K562 (cell line): ENCODE measurements around the gene NIPAL3. TPM values are rescaled to one million over a fixed set of nuclear protein-coding genes. Genes with fewer than 3 reads are reported as not detected.

ENCODE experiments used
- CBFB ChIP-seq: sonication (generic); formaldehyde crosslinking; IDR thresholded peaks from 2 replicates; pipeline ENCODE4 v1.4.0; 2020; ENCODE audit warnings: mild to moderate bottlenecking, missing genetic modification reagents
- CLOCK ChIP-seq: fragments of 250-450 bp; sonication (Bioruptor Pico); IDR thresholded peaks from 2 replicates; pipeline ENCODE4 v1.4.0; 2020; ENCODE audit warnings: mild to moderate bottlenecking, moderate library complexity, borderline replicate concordance
- ELK3 ChIP-seq: fragments of 450-650 bp; formaldehyde crosslinking; IDR thresholded peaks from 2 replicates; pipeline ENCODE4 v1.4.0; 2020; ENCODE audit warnings: mild to moderate bottlenecking
- ESRRB ChIP-seq: fragments of 250-450 bp; sonication (Bioruptor Pico); IDR thresholded peaks from 2 replicates; pipeline ENCODE4 v1.5.0; 2020; ENCODE audit warnings: mild to moderate bottlenecking, moderate library complexity, borderline replicate concordance
- HCFC1 ChIP-seq: IDR thresholded peaks from 2 replicates; pipeline ENCODE4 v1.6.1; 2012; ENCODE audit warnings: low read depth, low read length, improper control_type of control experiment
- HDAC2 ChIP-seq: fragments of 450-650 bp; IDR thresholded peaks from 2 replicates; pipeline ENCODE4 v1.6.1; 2016; ENCODE audit warnings: mild to moderate bottlenecking
- PHF21A ChIP-seq: fragments of 450-650 bp; IDR thresholded peaks from 2 replicates; pipeline ENCODE4 v1.6.1; 2017; ENCODE audit warnings: low read depth, borderline replicate concordance
- SRF ChIP-seq, 2 experiments: fragments of 250-450, 450-650 bp in 1 of 2; sonication (Bioruptor Pico) in 1 of 2; sonication (generic) in 1 of 2; formaldehyde crosslinking; IDR thresholded peaks; 2 replicates each; pipeline versions ENCODE4 v1.5.0 to v1.5.1; 2020 to 2022; ENCODE audit warnings: mild to moderate bottlenecking in 1 of 2, missing genetic modification reagents in 1 of 2
- ZBTB8A ChIP-seq: fragments of 450-650 bp; IDR thresholded peaks from 2 replicates; pipeline ENCODE4 v1.6.1; 2018; ENCODE audit warnings: mild to moderate bottlenecking, moderate library complexity; ENCODE audit not compliant: partially characterized antibody
- ZNF165 ChIP-seq: fragments of 250-450 bp; sonication (Bioruptor Pico); IDR thresholded peaks from 2 replicates; pipeline ENCODE4 v1.4.0; 2020; ENCODE audit warnings: borderline replicate concordance
- ZNF589 ChIP-seq: fragments of 200-800 bp; sonication (Bioruptor generic); IDR thresholded peaks from 2 replicates; pipeline ENCODE4 v1.6.1; 2016; ENCODE audit warnings: low read depth, missing genetic modification characterization, missing compliant biosample characterization
- ZNF639 ChIP-seq, 2 experiments: fragments of 200-800 bp in 1 of 2; sonication (Bioruptor generic) in 1 of 2; sonication (generic) in 1 of 2; formaldehyde crosslinking in 1 of 2; IDR thresholded peaks in 1 of 2; conservative IDR thresholded peaks in 1 of 2; 2 replicates each; pipeline versions ENCODE4 v1.5.0 to v1.6.1; 2016 to 2020; ENCODE audit warnings: missing compliant biosample characterization in 1 of 2, missing genetic modification characterization in 1 of 2, missing genetic modification reagents in 1 of 2
- ZNF695 ChIP-seq: fragments of 450-650 bp; formaldehyde crosslinking; IDR thresholded peaks from 2 replicates; pipeline ENCODE4 v1.4.0; 2020; ENCODE audit warnings: mild to moderate bottlenecking, moderate library complexity
- polyA plus RNA-seq, 8 experiments: library from polyadenylated mRNA; depleted of rRNA in 4 of 8; stranded (reverse) in 5 of 8; unstranded in 3 of 8; fragments of >200 nt; fragmentation: Nextera tagmentation in 2 of 8; fragmentation: Illumina TruSeq in 1 of 8; extraction: Ambion mirVana in 2 of 8; extraction: Trizol in 1 of 8; gene quantifications; 2 replicates each; pipeline versions ENCODE4 v1.2.1 to v1.2.3, GENCODE V29; 2011 to 2014; ENCODE audit warnings: inconsistent platforms in 1 of 8, missing spikeins in 1 of 8
- total RNA-seq, 7 experiments: library from RNA; depleted of rRNA in 6 of 7; stranded (reverse); fragments of >200 nt in 6 of 7; fragmentation: Illumina TruSeq in 2 of 7; extraction: Trizol in 2 of 7; gene quantifications; 2 replicates each; pipeline versions ENCODE4 v1.2.1 to v1.2.3, GENCODE V29; 2011 to 2021; ENCODE audit warnings: low replicate concordance in 1 of 7
- TF ChIP-seq, protein P1 (sequence below): fragments of 250-450 bp; sonication (Bioruptor Pico); IDR thresholded peaks from 2 replicates; pipeline ENCODE4 v1.8.0; 2022; ENCODE audit warnings: inconsistent platforms, mild to moderate bottlenecking, moderate library complexity, borderline replicate concordance
- TF ChIP-seq, protein P2 (sequence below): fragments of 250-450 bp; sonication (Bioruptor Pico); IDR thresholded peaks from 2 replicates; pipeline ENCODE4 v1.8.0; 2021; ENCODE audit warnings: mild to moderate bottlenecking, moderate library complexity
- TF ChIP-seq, protein P3 (sequence below): fragments of 250-450 bp; sonication (Bioruptor Pico); IDR thresholded peaks from 2 replicates; pipeline ENCODE4 v1.8.0; 2021; ENCODE audit warnings: moderate library complexity, mild to moderate bottlenecking, inconsistent platforms

NIPAL3 gene
- total and polyA plus RNA-seq, 9 of the 15 experiments (the other 6 are each of a cell fraction or from before 2014, with no cell fraction given) = 10.5 to 26.3 (median 16.0) TPM

DNA sequence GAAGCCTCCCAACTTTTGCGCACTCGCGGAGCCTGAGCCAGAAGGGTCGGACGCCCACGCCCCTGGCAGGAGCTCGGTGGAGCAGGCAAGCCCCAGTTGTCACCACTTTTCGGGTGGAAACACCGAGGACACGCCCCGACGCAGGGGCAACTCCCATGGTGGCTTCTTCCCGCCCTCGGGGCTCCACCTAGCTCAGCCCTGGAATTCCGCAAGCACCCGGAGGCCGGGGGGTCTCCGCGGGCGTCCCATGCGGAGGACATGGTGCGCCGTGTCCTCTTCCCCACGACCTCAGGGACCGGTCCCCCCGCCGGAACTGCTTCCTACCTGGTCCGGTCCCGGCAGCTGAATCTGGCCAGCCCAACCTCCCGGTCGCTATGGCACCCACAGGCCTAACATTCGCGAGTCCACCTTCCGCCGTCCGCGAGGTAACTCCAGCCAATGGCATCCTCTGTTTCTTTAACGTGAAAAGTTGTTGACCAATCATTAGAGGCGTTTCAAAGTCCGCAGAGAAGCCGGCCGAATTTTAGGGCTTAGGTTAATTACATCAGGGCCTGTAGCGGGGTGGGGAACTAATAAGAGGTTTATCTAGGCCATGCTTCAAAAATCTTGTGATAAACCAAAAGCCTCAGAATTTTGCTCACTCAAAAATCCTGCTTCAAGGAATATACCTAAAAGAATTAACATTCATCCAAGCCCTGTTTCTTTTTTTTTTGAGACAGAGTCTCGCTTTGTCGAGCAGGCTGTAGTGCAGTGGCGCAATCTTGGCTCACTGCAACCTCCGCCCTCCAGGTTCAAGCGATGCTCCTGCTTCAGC, 2.0 kb upstream of the NIPAL3 start, which contains the start of gene STPG1 (continued):
- TF ChIP-seq, protein P1, sequence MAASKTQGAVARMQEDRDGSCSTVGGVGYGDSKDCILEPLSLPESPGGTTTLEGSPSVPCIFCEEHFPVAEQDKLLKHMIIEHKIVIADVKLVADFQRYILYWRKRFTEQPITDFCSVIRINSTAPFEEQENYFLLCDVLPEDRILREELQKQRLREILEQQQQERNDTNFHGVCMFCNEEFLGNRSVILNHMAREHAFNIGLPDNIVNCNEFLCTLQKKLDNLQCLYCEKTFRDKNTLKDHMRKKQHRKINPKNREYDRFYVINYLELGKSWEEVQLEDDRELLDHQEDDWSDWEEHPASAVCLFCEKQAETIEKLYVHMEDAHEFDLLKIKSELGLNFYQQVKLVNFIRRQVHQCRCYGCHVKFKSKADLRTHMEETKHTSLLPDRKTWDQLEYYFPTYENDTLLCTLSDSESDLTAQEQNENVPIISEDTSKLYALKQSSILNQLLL (CRISPR knock-in tag) = no peak
- TF ChIP-seq SRF (CRISPR knock-in tag; IDR thresholded peaks at IDR 0.05) = no peak
- no peak for TF ChIP-seq ESRRB (CRISPR knock-in tag)
- TF ChIP-seq, protein P2, sequence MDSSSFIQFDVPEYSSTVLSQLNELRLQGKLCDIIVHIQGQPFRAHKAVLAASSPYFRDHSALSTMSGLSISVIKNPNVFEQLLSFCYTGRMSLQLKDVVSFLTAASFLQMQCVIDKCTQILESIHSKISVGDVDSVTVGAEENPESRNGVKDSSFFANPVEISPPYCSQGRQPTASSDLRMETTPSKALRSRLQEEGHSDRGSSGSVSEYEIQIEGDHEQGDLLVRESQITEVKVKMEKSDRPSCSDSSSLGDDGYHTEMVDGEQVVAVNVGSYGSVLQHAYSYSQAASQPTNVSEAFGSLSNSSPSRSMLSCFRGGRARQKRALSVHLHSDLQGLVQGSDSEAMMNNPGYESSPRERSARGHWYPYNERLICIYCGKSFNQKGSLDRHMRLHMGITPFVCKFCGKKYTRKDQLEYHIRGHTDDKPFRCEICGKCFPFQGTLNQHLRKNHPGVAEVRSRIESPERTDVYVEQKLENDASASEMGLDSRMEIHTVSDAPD = no peak
- TF ChIP-seq ZNF639 (CRISPR knock-in tag; conservative IDR thresholded peaks at IDR 0.05 in 1 of 2, IDR thresholded peaks at IDR 0.05 in 1 of 2) = no peak
- TF ChIP-seq PHF21A = peak; percentile 98
- TF ChIP-seq HCFC1 = peak; percentile 45
- TF ChIP-seq ZNF695 = no peak
- TF ChIP-seq, protein P3, sequence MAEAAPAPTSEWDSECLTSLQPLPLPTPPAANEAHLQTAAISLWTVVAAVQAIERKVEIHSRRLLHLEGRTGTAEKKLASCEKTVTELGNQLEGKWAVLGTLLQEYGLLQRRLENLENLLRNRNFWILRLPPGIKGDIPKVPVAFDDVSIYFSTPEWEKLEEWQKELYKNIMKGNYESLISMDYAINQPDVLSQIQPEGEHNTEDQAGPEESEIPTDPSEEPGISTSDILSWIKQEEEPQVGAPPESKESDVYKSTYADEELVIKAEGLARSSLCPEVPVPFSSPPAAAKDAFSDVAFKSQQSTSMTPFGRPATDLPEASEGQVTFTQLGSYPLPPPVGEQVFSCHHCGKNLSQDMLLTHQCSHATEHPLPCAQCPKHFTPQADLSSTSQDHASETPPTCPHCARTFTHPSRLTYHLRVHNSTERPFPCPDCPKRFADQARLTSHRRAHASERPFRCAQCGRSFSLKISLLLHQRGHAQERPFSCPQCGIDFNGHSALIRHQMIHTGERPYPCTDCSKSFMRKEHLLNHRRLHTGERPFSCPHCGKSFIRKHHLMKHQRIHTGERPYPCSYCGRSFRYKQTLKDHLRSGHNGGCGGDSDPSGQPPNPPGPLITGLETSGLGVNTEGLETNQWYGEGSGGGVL = no peak
- TF ChIP-seq HDAC2 = peak; percentile 88
- no peak for TF ChIP-seq ELK3 (CRISPR knock-in tag)
- no peak for TF ChIP-seq CLOCK
- no peak for TF ChIP-seq ZNF589 (CRISPR knock-in tag)
- TF ChIP-seq CBFB (CRISPR knock-in tag) = no peak
- TF ChIP-seq ZBTB8A = no peak
- no peak for TF ChIP-seq ZNF165 (CRISPR knock-in tag)
